ENCODE data around the gene PRKCH.
"Not testable (repeated sequence)": the region's sequence is repeated elsewhere in the genome, so short reads cannot be mapped to it uniquely, and the experiment has no call there.

Gene PRKCH

GRCh38 chr14:61308198-61308597, 13.2 kb upstream of the PRKCH start:
- no peak for DNase-seq (ENCODE audit: low read depth)

GRCh38 chr14:61308701-61309100, 12.7 kb upstream of the PRKCH start:
- not testable (repeated sequence) for DNase-seq (ENCODE audit: low read depth)

- no peak for DNase-seq (ENCODE audit: low read depth)
These were observed 6.1 kb upstream of the PRKCH start for GRCh38 chr14:61315313-61315712.

GRCh38 chr14:61319086-61319485, 2.3 kb upstream of the PRKCH start:
- DNase-seq (ENCODE audit: low read depth) = no peak

- DNase-seq (ENCODE audit: low read depth) = no peak
These were observed 1.7 kb upstream of the PRKCH start for GRCh38 chr14:61319706-61320105.

GRCh38 chr14:61320170-61320569, 1.2 kb upstream of the PRKCH start:
- DNase-seq (ENCODE audit: low read depth) = not testable (repeated sequence)

GRCh38 chr14:61320806-61321384, 484 bp upstream of the PRKCH start:
- DNase-seq (ENCODE audit: low read depth) = no peak

GRCh38 chr14:61322011-61322798, 826 bp downstream of the PRKCH start:
- no peak for DNase-seq (ENCODE audit: low read depth)

- DNase-seq (ENCODE audit: low read depth) = peak; percentile 13
These were observed 1.5 kb downstream of the PRKCH start for GRCh38 chr14:61322799-61323290.

GRCh38 chr14:61323970-61324369, 2.6 kb downstream of the PRKCH start:
- no peak for DNase-seq (ENCODE audit: low read depth)

GRCh38 chr14:61325166-61325565, 3.8 kb downstream of the PRKCH start:
- no peak for DNase-seq (ENCODE audit: low read depth)

- no peak for DNase-seq (ENCODE audit: low read depth)
These were observed 4.8 kb downstream of the PRKCH start for GRCh38 chr14:61326146-61326545.

GRCh38 chr14:61326847-61327246, 5.5 kb downstream of the PRKCH start:
- DNase-seq (ENCODE audit: low read depth) = no peak

- no peak for DNase-seq (ENCODE audit: low read depth)
These were observed 7.4 kb downstream of the PRKCH start for GRCh38 chr14:61328626-61329262.

- DNase-seq (ENCODE audit: low read depth) = no peak
These were observed 8.2 kb downstream of the PRKCH start for GRCh38 chr14:61329478-61330051.

- DNase-seq (ENCODE audit: low read depth) = no peak
These were observed 9.1 kb downstream of the PRKCH start for GRCh38 chr14:61330511-61330910.

GRCh38 chr14:61331992-61332657, 10.7 kb downstream of the PRKCH start:
- no peak for DNase-seq (ENCODE audit: low read depth)

GRCh38 chr14:61332658-61333029, 11.3 kb downstream of the PRKCH start:
- no peak for DNase-seq (ENCODE audit: low read depth)

- no peak for DNase-seq (ENCODE audit: low read depth)
These were observed 11.7 kb downstream of the PRKCH start for GRCh38 chr14:61333087-61333486.

- no peak for DNase-seq (ENCODE audit: low read depth)
These were observed 12.9 kb downstream of the PRKCH start for GRCh38 chr14:61334197-61334701.

- DNase-seq (ENCODE audit: low read depth) = no peak
These were observed 13.7 kb downstream of the PRKCH start for GRCh38 chr14:61335049-61335448.

GRCh38 chr14:61335671-61336275, 14.4 kb downstream of the PRKCH start:
- no peak for DNase-seq (ENCODE audit: low read depth)
